ENCODE data around the gene PLXNA4. TPM values are rescaled to one million over a fixed set of nuclear protein-coding genes. Genes with fewer than 3 reads are reported as not detected.
"Not testable (repeated sequence)": the region's sequence is repeated elsewhere in the genome, so short reads cannot be mapped to it uniquely, and the experiment has no call there.

The PLXNA4 gene
- polyA plus RNA-seq, 3 donors from 2014 or later, result 0.53 to 1.3 (median 0.56) TPM

- Mint-ChIP-seq H3K4me3 (no peak overlapping the region), H3K4me1 (no peaks in the 10 kb centered on the region), H3K36me3 (no peaks in the 10 kb centered on the region), H3K9me3 (no peaks in the 10 kb centered on the region), H3K27ac (no peak overlapping the region), H3K27me3 (ENCODE audit: low read depth in 3 of 3) (peaks cover 0 to 8% (median 5%) of the 10 kb centered on the region in 3 donors)
- DNase-seq, result no peak
Observed at GRCh38 chr7:132608523-132608922, 32.3 kb upstream of the PLXNA4 start.

GRCh38 chr7:132607656-132608055 is 31.4 kb upstream of the PLXNA4 start:
- Mint-ChIP-seq H3K9me3 (no peaks in the 10 kb centered on the region), H3K27me3 (ENCODE audit: low read depth in 3 of 3) (peaks cover 0 to 8% (median 5%) of the 10 kb centered on the region in 3 donors), H3K36me3 (no peaks in the 10 kb centered on the region), H3K4me3 (no peak overlapping the region), H3K4me1 (no peaks in the 10 kb centered on the region), H3K27ac (no peak overlapping the region)
- no peak for DNase-seq

- H3K36me3 Mint-ChIP-seq, result peaks cover 0 to 3% (median 0%) of the 10 kb centered on the region in 3 donors
- H3K9me3 Mint-ChIP-seq, result no peaks in the 10 kb centered on the region
- peaks cover 0 to 12% (median 3%) of the 10 kb centered on the region in 3 donors for H3K27me3 Mint-ChIP-seq (ENCODE audit: low read depth in 3 of 3)
- H3K4me3 Mint-ChIP-seq, result no peak overlapping the region
- DNase-seq, result no peak
- no peaks in the 10 kb centered on the region for H3K4me1 Mint-ChIP-seq
- no peak overlapping the region for H3K27ac Mint-ChIP-seq
Observed at GRCh38 chr7:132604121-132604520, 27.9 kb upstream of the PLXNA4 start.

- no peak for DNase-seq
- H3K9me3 Mint-ChIP-seq, result no peaks in the 10 kb centered on the region
- H3K36me3 Mint-ChIP-seq, result peaks cover 0 to 3% (median 0%) of the 10 kb centered on the region in 3 donors
- no peak overlapping the region for H3K4me3 Mint-ChIP-seq
- H3K4me1 Mint-ChIP-seq, result no peaks in the 10 kb centered on the region
- H3K27ac Mint-ChIP-seq, result no peak overlapping the region
- peaks cover 0 to 12% (median 3%) of the 10 kb centered on the region in 3 donors for H3K27me3 Mint-ChIP-seq (ENCODE audit: low read depth in 3 of 3)
Observed at GRCh38 chr7:132603220-132603833, 27.1 kb upstream of the PLXNA4 start.

- Mint-ChIP-seq H3K36me3 (peaks cover 0 to 3% (median 0%) of the 10 kb centered on the region in 3 donors), H3K4me1 (no peaks in the 10 kb centered on the region), H3K4me3 (no peak overlapping the region), H3K27ac (no peak overlapping the region), H3K9me3 (no peaks in the 10 kb centered on the region), H3K27me3 (ENCODE audit: low read depth in 3 of 3) (peaks cover 0 to 19% (median 6%) of the 10 kb centered on the region in 3 donors)
- no peak for DNase-seq
Observed at GRCh38 chr7:132601783-132602182, 25.5 kb upstream of the PLXNA4 start.

GRCh38 chr7:132596588-132596987 is 20.3 kb upstream of the PLXNA4 start:
- no peak overlapping the region for H3K27ac Mint-ChIP-seq
- no peaks in the 10 kb centered on the region for H3K9me3 Mint-ChIP-seq
- H3K27me3 Mint-ChIP-seq (ENCODE audit: low read depth in 3 of 3), result peaks cover 4 to 13% (median 8%) of the 10 kb centered on the region in 3 donors
- peaks cover 0 to 2% (median 0%) of the 10 kb centered on the region in 3 donors for H3K36me3 Mint-ChIP-seq
- H3K4me1 Mint-ChIP-seq, result no peaks in the 10 kb centered on the region
- H3K4me3 Mint-ChIP-seq, result no peak overlapping the region
- DNase-seq, result no peak

- H3K4me1 Mint-ChIP-seq, H3K36me3 Mint-ChIP-seq, DNase-seq, H3K27ac Mint-ChIP-seq, H3K9me3 Mint-ChIP-seq, H3K4me3 Mint-ChIP-seq: not testable (repeated sequence)
- peaks cover 4 to 18% (median 6%) of the 10 kb centered on the region in 3 donors for H3K27me3 Mint-ChIP-seq (ENCODE audit: low read depth in 3 of 3)
Observed at GRCh38 chr7:132594741-132595140, 18.5 kb upstream of the PLXNA4 start.

- Mint-ChIP-seq H3K4me1 (no peaks in the 10 kb centered on the region), H3K27ac (no peak overlapping the region), H3K36me3 (no peaks in the 10 kb centered on the region), H3K9me3 (peaks cover 0 to 2% (median 0%) of the 10 kb centered on the region in 6 donors), H3K4me3 (no peak overlapping the region), H3K27me3 (ENCODE audit: low read depth in 3 of 3) (peaks cover 4 to 26% (median 6%) of the 10 kb centered on the region in 3 donors)
- DNase-seq, result no peak
Observed at GRCh38 chr7:132592936-132593335, 16.7 kb upstream of the PLXNA4 start.

- no peak for DNase-seq
- peaks cover 0 to 2% (median 0%) of the 10 kb centered on the region in 6 donors for H3K9me3 Mint-ChIP-seq
- H3K4me1 Mint-ChIP-seq, result no peaks in the 10 kb centered on the region
- H3K36me3 Mint-ChIP-seq, result no peaks in the 10 kb centered on the region
- peaks cover 4 to 27% (median 8%) of the 10 kb centered on the region in 3 donors for H3K27me3 Mint-ChIP-seq (ENCODE audit: low read depth in 3 of 3)
- no peak overlapping the region for H3K27ac Mint-ChIP-seq
- no peak overlapping the region for H3K4me3 Mint-ChIP-seq
Observed at GRCh38 chr7:132592231-132592920, 16.1 kb upstream of the PLXNA4 start.

GRCh38 chr7:132590162-132590561 is 13.9 kb upstream of the PLXNA4 start:
- H3K9me3 Mint-ChIP-seq, result peaks cover 0 to 2% (median 0%) of the 10 kb centered on the region in 6 donors
- peaks cover 3 to 27% (median 5%) of the 10 kb centered on the region in 3 donors for H3K27me3 Mint-ChIP-seq (ENCODE audit: low read depth in 3 of 3)
- H3K4me3 Mint-ChIP-seq, result no peak overlapping the region
- no peaks in the 10 kb centered on the region for H3K36me3 Mint-ChIP-seq
- no peak for DNase-seq
- H3K27ac Mint-ChIP-seq, result no peak overlapping the region
- H3K4me1 Mint-ChIP-seq, result no peaks in the 10 kb centered on the region

GRCh38 chr7:132588596-132588995 is 12.3 kb upstream of the PLXNA4 start:
- H3K4me1 Mint-ChIP-seq, result no peaks in the 10 kb centered on the region
- H3K27me3 Mint-ChIP-seq (ENCODE audit: low read depth in 3 of 3), result peaks cover 0 to 27% (median 5%) of the 10 kb centered on the region in 3 donors
- peaks cover 0 to 2% (median 0%) of the 10 kb centered on the region in 6 donors for H3K9me3 Mint-ChIP-seq
- no peak for DNase-seq
- H3K27ac Mint-ChIP-seq, result no peak overlapping the region
- no peaks in the 10 kb centered on the region for H3K36me3 Mint-ChIP-seq
- no peak overlapping the region for H3K4me3 Mint-ChIP-seq

- no peak overlapping the region for H3K27ac Mint-ChIP-seq
- H3K4me3 Mint-ChIP-seq, result no peak overlapping the region
- peaks cover 6 to 9% of the 10 kb centered on the region in 2 donors for H3K4me1 Mint-ChIP-seq
- peaks cover 0 to 17% (median 2%) of the 10 kb centered on the region in 3 donors for H3K27me3 Mint-ChIP-seq (ENCODE audit: low read depth in 3 of 3)
- H3K9me3 Mint-ChIP-seq, result no peaks in the 10 kb centered on the region
- H3K36me3 Mint-ChIP-seq, result no peaks in the 10 kb centered on the region
- DNase-seq, result no peak
Observed at GRCh38 chr7:132584796-132585494, 8.7 kb upstream of the PLXNA4 start.

GRCh38 chr7:132581431-132581830 is 5.2 kb upstream of the PLXNA4 start:
- DNase-seq, result no peak
- H3K9me3 Mint-ChIP-seq, result no peaks in the 10 kb centered on the region
- no peaks in the 10 kb centered on the region for H3K36me3 Mint-ChIP-seq
- peaks cover 11 to 19% of the 10 kb centered on the region in 2 donors for H3K4me1 Mint-ChIP-seq
- H3K27me3 Mint-ChIP-seq (ENCODE audit: low read depth in 3 of 3), result peaks cover 0 to 15% (median 3%) of the 10 kb centered on the region in 3 donors
- H3K4me3 Mint-ChIP-seq, result no peak overlapping the region
- no peak overlapping the region for H3K27ac Mint-ChIP-seq

GRCh38 chr7:132580717-132581285 is 4.5 kb upstream of the PLXNA4 start:
- H3K9me3 Mint-ChIP-seq, result no peaks in the 10 kb centered on the region
- H3K4me1 Mint-ChIP-seq, result peaks cover 13 to 19% of the 10 kb centered on the region in 2 donors
- peaks cover 0 to 12% (median 3%) of the 10 kb centered on the region in 3 donors for H3K27me3 Mint-ChIP-seq (ENCODE audit: low read depth in 3 of 3)
- no peaks in the 10 kb centered on the region for H3K36me3 Mint-ChIP-seq
- H3K27ac Mint-ChIP-seq, result no peak overlapping the region
- H3K4me3 Mint-ChIP-seq, result no peak overlapping the region
- DNase-seq, result peak; percentile 73 to 81 (median 77)

All from immature natural killer cell (primary cell).